AG04450 (cell line): ENCODE data around the gene FOLR2. TPM values are rescaled to one million over a fixed set of nuclear protein-coding genes. Genes with fewer than 3 reads are reported as not detected.

Experiments
- CTCF ChIA-PET: fragments of 300-600, 350-600 bp; formaldehyde crosslinking; extraction: SDS; loops from one replicate; lab custom pipeline; 2022; ENCODE audit warnings: antibody characterized with exemption, inconsistent platforms; lab: Charles Lee
- POLR2A ChIA-PET: fragments of 350-600 bp; formaldehyde crosslinking; extraction: SDS; loops from one replicate; lab custom pipeline; 2021; ENCODE audit warnings: antibody characterized with exemption, inconsistent platforms; lab: Yijun Ruan, JAX
- DNase-seq: peaks from one replicate; pipeline ENCODE4 v3.0.0-alpha.2; 2011; ENCODE audit warnings: low read depth, low spot score
- H3K27ac ChIP-seq: one replicate; pipeline ENCODE4 v1.5.1; 2012; ENCODE audit warnings: low read depth, low read length, control low read depth
- H3K27me3 ChIP-seq: one replicate; pipeline ENCODE4 v1.6.0; 2012; ENCODE audit warnings: low read length; ENCODE audit not compliant: control insufficient read depth, insufficient read depth
- H3K4me3 ChIP-seq: 2 replicates; pipeline ENCODE4 v1.5.1; 2011; ENCODE audit warnings: mild to moderate bottlenecking, low read depth, low read length, control low read depth
- H3K9me3 ChIP-seq: 2 replicates; pipeline ENCODE4 v1.5.1; 2012; ENCODE audit warnings: low read length; ENCODE audit not compliant: control insufficient read depth, insufficient read depth
- CTCF ChIP-seq: IDR thresholded peaks from 2 replicates; pipeline ENCODE4 v1.5.1; 2011; ENCODE audit warnings: low read depth, low read length, control low read depth, inconsistent platforms
- polyA plus RNA-seq: library from polyadenylated mRNA; depleted of rRNA; stranded (reverse); fragments of >200 nt; gene quantifications from 2 replicates; pipeline ENCODE4 v1.2.3, GENCODE V29; 2011

The FOLR2 gene
- polyA plus RNA-seq, 1 experiment, result not detected

DNA sequence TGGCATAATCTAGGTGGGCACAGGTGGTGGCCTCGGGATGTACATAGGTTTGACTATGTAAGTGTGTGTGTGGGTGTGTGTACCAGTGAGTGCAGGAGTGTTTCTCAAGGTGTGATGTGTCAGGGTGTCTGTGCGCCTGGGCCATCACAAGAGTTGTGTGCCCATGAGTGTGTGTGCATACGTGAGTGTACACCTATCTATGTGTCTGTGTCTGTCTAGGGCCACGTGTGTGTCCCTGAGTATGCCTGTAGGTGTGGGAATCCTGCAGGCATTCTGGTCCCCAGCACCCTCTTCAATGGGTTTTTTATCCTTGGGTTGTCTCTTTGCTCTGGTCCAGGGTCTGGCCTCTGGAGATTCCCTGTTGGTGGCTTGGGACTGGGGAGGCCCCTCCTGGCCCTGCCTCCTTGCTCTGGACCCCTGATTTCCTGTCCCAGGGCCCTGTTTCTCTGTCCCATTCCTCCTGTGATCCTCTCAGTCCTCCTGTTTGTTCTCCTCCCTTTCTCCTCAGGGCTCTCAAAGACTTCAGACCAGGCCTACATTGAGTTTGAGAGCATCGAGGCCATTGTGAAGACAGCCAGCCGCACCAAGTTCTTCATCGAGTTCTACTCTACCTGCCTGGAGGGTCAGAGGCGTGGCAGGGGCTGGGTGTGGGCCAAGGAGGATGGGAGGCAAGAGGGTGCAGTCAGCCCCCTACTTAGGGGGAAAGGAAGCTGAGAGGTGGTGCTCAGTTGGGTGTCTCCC, 17.3 kb downstream of the FOLR2 start:
- CTCF ChIA-PET, result interaction anchor here (1.0 kb wide), 1 partner anchor 11 kb away, joined by 3 read pairs; no protein-coding TSS in a partner anchor
- Histone ChIP-seq H3K27ac (no peak overlapping the region), H3K9me3 (no peaks in the 10 kb centered on the region; the same call in 1 of the 2 replicates), H3K4me3 (no peak overlapping the region), H3K27me3 (no peaks in the 10 kb centered on the region)
- DNase-seq, result no peak
- POLR2A ChIA-PET, result no interaction called here
- TF ChIP-seq CTCF, result no peak

DNA sequence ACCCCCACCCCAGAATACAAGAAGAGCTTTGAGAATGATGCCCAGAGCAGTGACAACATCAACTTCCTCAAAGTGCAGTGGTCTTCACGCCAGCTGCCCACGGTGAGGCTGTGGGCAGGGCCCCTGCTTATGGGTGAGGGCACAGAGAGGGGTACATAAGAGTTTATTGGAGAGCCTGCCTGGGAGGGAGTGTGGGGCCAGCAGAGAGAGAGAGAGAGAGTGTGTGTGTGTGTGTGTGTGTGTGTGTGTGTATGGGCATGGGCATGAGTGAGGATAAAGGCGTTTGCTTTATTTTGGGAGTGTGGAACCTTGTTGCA, 17.9 kb downstream of the FOLR2 start:
- no peak overlapping the region for H3K4me3 ChIP-seq
- H3K27ac ChIP-seq, result no peak overlapping the region
- TF ChIP-seq CTCF, result no peak
- CTCF ChIA-PET, result interaction anchor here (0.5 to 5.4 kb wide), 3 partner anchors 11 to 197 kb away, joined by 3 to 34 read pairs (median 3); no protein-coding TSS in a partner anchor
- POLR2A ChIA-PET, result interaction anchor here (0.6 kb wide), 2 partner anchors 11 to 81 kb away, joined by 3 read pairs; no protein-coding TSS in a partner anchor
- H3K9me3 ChIP-seq, result no peaks in the 10 kb centered on the region; the same call in 1 of the 2 replicates
- no peak for DNase-seq
- no peaks in the 10 kb centered on the region for H3K27me3 ChIP-seq

- Histone ChIP-seq H3K27me3 (no peaks in the 10 kb centered on the region), H3K4me3 (no peak overlapping the region), H3K9me3 (no peaks in the 10 kb centered on the region; the same call in 1 of the 2 replicates), H3K27ac (no peak overlapping the region)
- ChIA-PET POLR2A (interaction anchor here (0.6 kb wide), 2 partner anchors 12 to 81 kb away, joined by 3 read pairs; no protein-coding TSS in a partner anchor), CTCF (interaction anchor here (0.5 to 5.4 kb wide), 3 partner anchors 12 to 196 kb away, joined by 3 to 34 read pairs (median 3); no protein-coding TSS in a partner anchor)
- TF ChIP-seq CTCF, result no peak
- no peak for DNase-seq
Observed at GRCh38 chr11:72234920-72235319, 18.3 kb downstream of the FOLR2 start.

DNA sequence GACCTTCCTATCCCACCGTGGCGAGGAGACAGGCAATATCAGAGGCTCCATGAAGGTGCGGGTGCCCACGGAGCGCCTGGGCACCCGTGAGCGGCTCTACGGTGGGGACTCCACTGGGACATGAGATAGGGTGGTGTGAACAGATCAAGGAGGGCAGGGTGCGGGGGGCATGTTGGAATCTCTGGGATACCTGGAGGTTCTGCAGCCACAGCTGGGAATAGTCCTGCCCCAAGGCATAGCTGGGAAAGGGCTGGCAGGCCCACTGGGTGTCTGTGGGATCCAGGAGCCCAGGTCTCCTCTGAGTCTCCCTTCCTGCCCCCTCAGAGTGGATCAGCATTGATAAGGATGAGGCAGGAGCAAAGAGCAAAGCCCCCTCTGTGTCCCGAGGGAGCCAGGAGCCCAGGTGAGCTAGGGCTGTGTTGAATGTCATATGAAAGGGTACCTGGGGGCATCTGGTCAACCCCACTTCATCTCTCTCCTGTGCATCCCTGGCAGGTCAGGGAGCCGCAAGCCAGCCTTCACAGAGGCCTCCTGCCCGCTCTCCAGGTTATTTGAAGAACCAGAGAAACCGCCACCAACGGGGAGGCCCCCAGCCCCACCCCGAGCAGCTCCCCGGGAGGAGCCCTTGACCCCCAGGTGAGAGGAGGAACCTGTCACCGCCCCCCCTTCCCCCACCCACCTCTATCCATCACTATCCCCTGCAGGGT, 18.9 kb downstream of the FOLR2 start:
- POLR2A ChIA-PET, result interaction anchor here (0.5 to 0.6 kb wide), 4 partner anchors 12 to 189 kb away, joined by 3 read pairs; no protein-coding TSS in a partner anchor
- no peak for DNase-seq

More for the DNA sequence above, 18.9 kb downstream of the FOLR2 start:
- H3K27me3 ChIP-seq, result peaks cover 5% of the 10 kb centered on the region
- no peak overlapping the region for H3K27ac ChIP-seq
- CTCF ChIA-PET, result interaction anchor here (0.7 to 5.4 kb wide), 7 partner anchors 91 to 259 kb away, joined by 3 to 34 read pairs (median 3); no protein-coding TSS in a partner anchor
- H3K4me3 ChIP-seq, result no peak overlapping the region
- peaks cover 3% of the 10 kb centered on the region; the same call in 1 of the 2 replicates for H3K9me3 ChIP-seq
- TF ChIP-seq CTCF, result no peak
